Measurements from ENCODE around the gene TMCO4.

GRCh38 chr1:19723874-19724273 lies 75.8 kb downstream of the TMCO4 start:
- TF ChIP-seq CTCF (IDR thresholded peaks at IDR 0.05) (no peak), EZH2 (IDR thresholded peaks at IDR 0.05; ENCODE audit: borderline replicate concordance, insufficient read depth, low read depth, low read length, poor library complexity, severe bottlenecking) (no peak)

Data from B cell (primary cell).